ENCODE results near the gene EHD1. TPM values are rescaled to one million over a fixed set of nuclear protein-coding genes. Genes with fewer than 3 reads are reported as not detected.

The EHD1 gene
- total and polyA plus RNA-seq, 9 of the 15 experiments (the other 6 are each of a cell fraction or from before 2014, with no cell fraction given): 0.46 to 65.0 (median 16.4) TPM

DNA sequence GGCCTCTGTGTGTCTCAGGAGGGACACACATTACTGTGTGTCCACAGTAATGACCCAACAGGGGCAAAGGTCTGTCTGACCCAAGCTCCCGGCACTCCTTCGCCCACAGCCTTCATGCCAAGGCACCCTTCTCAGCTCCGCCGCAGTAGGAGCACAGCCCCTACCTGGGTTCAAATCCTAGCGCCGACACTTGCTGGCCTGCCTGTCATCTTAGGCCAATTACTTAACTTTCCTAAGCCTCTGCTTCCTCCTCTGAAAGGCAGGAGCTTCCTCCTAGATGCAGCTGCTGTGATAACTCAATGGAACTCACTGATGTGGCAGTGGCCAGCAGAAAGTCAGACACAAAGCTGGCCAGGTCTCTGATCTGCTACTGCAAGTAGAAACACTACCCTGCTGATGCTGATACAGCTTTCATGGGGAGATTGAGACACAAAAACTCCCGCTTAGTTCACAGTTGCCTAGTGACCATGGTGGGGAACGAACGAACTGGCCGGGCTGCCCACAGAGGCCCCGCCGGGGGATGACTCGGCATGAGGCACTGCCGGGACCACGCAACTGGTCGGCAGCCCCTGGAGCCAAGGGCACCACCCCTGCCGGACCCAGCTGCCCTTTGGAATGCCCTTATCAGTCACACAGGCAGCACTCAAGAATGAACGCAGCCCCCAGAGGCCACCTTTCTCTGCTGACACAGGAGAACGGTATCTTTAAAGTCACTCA lies 8.1 kb downstream of the EHD1 start (continued):
- TF ChIP-seq, protein P1, sequence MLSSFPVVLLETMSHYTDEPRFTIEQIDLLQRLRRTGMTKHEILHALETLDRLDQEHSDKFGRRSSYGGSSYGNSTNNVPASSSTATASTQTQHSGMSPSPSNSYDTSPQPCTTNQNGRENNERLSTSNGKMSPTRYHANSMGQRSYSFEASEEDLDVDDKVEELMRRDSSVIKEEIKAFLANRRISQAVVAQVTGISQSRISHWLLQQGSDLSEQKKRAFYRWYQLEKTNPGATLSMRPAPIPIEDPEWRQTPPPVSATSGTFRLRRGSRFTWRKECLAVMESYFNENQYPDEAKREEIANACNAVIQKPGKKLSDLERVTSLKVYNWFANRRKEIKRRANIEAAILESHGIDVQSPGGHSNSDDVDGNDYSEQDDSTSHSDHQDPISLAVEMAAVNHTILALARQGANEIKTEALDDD (IDR thresholded peaks at IDR 0.05): no peak
- peak in 1 of 2 experiments; percentile 42; a peak in 1 of 4 replicates for TF ChIP-seq SIN3A (IDR thresholded peaks at IDR 0.05; ENCODE audit: borderline replicate concordance in 2 of 2, control insufficient read depth in 1 of 2, low read depth in 2 of 2, low read length in 2 of 2)
- TF ChIP-seq, protein P2, sequence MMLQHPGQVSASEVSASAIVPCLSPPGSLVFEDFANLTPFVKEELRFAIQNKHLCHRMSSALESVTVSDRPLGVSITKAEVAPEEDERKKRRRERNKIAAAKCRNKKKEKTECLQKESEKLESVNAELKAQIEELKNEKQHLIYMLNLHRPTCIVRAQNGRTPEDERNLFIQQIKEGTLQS (IDR thresholded peaks at IDR 0.05): 0 out of 2 replicates have a peak, but pooled peaks have one; percentile 21
- TF ChIP-seq, protein P2 (CRISPR knock-in tag; conservative IDR thresholded peaks at IDR 0.05): no peak
- no peak for TF ChIP-seq SREBF1 (IDR thresholded peaks at IDR 0.05; ENCODE audit: borderline replicate concordance, low read depth, low read length)
- TF ChIP-seq ZNF232 (CRISPR knock-in tag; IDR thresholded peaks at IDR 0.05): no peak
- no peak for TF ChIP-seq POLR3A (IDR thresholded peaks at IDR 0.05; ENCODE audit: borderline replicate concordance, extremely low read depth, insufficient read depth, insufficient read length)
- TF ChIP-seq, protein P3, sequence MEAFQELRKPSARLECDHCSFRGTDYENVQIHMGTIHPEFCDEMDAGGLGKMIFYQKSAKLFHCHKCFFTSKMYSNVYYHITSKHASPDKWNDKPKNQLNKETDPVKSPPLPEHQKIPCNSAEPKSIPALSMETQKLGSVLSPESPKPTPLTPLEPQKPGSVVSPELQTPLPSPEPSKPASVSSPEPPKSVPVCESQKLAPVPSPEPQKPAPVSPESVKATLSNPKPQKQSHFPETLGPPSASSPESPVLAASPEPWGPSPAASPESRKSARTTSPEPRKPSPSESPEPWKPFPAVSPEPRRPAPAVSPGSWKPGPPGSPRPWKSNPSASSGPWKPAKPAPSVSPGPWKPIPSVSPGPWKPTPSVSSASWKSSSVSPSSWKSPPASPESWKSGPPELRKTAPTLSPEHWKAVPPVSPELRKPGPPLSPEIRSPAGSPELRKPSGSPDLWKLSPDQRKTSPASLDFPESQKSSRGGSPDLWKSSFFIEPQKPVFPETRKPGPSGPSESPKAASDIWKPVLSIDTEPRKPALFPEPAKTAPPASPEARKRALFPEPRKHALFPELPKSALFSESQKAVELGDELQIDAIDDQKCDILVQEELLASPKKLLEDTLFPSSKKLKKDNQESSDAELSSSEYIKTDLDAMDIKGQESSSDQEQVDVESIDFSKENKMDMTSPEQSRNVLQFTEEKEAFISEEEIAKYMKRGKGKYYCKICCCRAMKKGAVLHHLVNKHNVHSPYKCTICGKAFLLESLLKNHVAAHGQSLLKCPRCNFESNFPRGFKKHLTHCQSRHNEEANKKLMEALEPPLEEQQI (IDR thresholded peaks at IDR 0.05): no peak
- TF ChIP-seq MBD1 (CRISPR knock-in tag; IDR thresholded peaks at IDR 0.05): no peak
- no peak for TF ChIP-seq KDM2B (CRISPR knock-in tag; IDR thresholded peaks at IDR 0.05)
- TF ChIP-seq, protein P4, sequence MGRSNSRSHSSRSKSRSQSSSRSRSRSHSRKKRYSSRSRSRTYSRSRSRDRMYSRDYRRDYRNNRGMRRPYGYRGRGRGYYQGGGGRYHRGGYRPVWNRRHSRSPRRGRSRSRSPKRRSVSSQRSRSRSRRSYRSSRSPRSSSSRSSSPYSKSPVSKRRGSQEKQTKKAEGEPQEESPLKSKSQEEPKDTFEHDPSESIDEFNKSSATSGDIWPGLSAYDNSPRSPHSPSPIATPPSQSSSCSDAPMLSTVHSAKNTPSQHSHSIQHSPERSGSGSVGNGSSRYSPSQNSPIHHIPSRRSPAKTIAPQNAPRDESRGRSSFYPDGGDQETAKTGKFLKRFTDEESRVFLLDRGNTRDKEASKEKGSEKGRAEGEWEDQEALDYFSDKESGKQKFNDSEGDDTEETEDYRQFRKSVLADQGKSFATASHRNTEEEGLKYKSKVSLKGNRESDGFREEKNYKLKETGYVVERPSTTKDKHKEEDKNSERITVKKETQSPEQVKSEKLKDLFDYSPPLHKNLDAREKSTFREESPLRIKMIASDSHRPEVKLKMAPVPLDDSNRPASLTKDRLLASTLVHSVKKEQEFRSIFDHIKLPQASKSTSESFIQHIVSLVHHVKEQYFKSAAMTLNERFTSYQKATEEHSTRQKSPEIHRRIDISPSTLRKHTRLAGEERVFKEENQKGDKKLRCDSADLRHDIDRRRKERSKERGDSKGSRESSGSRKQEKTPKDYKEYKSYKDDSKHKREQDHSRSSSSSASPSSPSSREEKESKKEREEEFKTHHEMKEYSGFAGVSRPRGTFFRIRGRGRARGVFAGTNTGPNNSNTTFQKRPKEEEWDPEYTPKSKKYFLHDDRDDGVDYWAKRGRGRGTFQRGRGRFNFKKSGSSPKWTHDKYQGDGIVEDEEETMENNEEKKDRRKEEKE (IDR thresholded peaks at IDR 0.05; ENCODE audit: borderline replicate concordance in 1 of 2, control insufficient read depth in 1 of 2, low read depth in 2 of 2, low read length in 1 of 2): no peak
- no peak for TF ChIP-seq ZNF696 (CRISPR knock-in tag; conservative IDR thresholded peaks at IDR 0.05)
- TF ChIP-seq FOXA1 (IDR thresholded peaks at IDR 0.05; ENCODE audit: borderline replicate concordance): no peak
- no peak for TF ChIP-seq IFI16 (CRISPR knock-in tag; IDR thresholded peaks at IDR 0.05)
- TF ChIP-seq MCM3 (IDR thresholded peaks at IDR 0.05): no peak
- TF ChIP-seq BCL6 (CRISPR knock-in tag; IDR thresholded peaks at IDR 0.05): no peak

All from K562 (cell line).